IMR-90 (cell line): ENCODE results near the gene ITIH5. TPM values are rescaled to one million over a fixed set of nuclear protein-coding genes. Genes with fewer than 3 reads are reported as not detected.

Experiments used
- ATAC-seq: fragments of 200-7000 bp; cut with Tn5 transposase; 2 replicates; pipeline ENCODE4 v1.9.1; 2020; ENCODE audit warnings: low read depth, mild to moderate bottlenecking, moderate library complexity
- BruUV-seq: library from RNA; stranded (reverse); fragments of 400-500 nt; replicated peaks from 2 replicates; lab custom pipeline; 2021; lab: Mats Ljungman, UMichigan
- CTCF ChIA-PET: fragments of 300-600 bp; formaldehyde crosslinking; extraction: SDS; loops from one replicate; lab custom pipeline; 2021; ENCODE audit warnings: antibody characterized with exemption; lab: Yijun Ruan, JAX
- POLR2A ChIA-PET: fragments of 300-600 bp; sonication (Branson Sonifier 250); formaldehyde crosslinking; loops from one replicate; lab custom pipeline; 2022; ENCODE audit warnings: antibody characterized with exemption; ENCODE audit not compliant: unreplicated experiment; lab: Charles Lee
- DNase-seq: peaks from one replicate; pipeline ENCODE4 v3.0.0; 2013
- H2AFZ ChIP-seq: replicated peaks from 2 replicates; pipeline ENCODE3; 2013; ENCODE audit warnings: low read length, mild to moderate bottlenecking; ENCODE audit not compliant: poor library complexity
- H2AK5ac ChIP-seq: 2 replicates; pipeline ENCODE4 v1.6.1; 2013; ENCODE audit warnings: low read depth, low read length, inconsistent platforms
- H2AK9ac ChIP-seq: replicated peaks from 2 replicates; pipeline ENCODE3; 2013; ENCODE audit warnings: mild to moderate bottlenecking, low read depth, low read length, moderate library complexity; ENCODE audit not compliant: poor library complexity
- H2BK120ac ChIP-seq: 2 replicates; pipeline ENCODE4 v1.6.1; 2013; ENCODE audit warnings: low read depth, low read length, inconsistent platforms
- H2BK15ac ChIP-seq: 3 replicates; pipeline ENCODE4 v1.6.1; 2013; ENCODE audit warnings: low read depth, low read length, inconsistent platforms
- H2BK20ac ChIP-seq: 2 replicates; pipeline ENCODE4 v1.6.1; 2013; ENCODE audit warnings: low read depth, mild to moderate bottlenecking, inconsistent platforms, low read length, moderate library complexity
- H2BK5ac ChIP-seq: 2 replicates; pipeline ENCODE4 v1.6.1; 2013; ENCODE audit warnings: mild to moderate bottlenecking, low read depth, low read length, inconsistent platforms; ENCODE audit not compliant: poor library complexity, severe bottlenecking
- H3K14ac ChIP-seq: replicated peaks from 2 replicates; pipeline ENCODE4 v1.6.1; 2013; ENCODE audit warnings: low read depth, low read length, inconsistent platforms
- H3K18ac ChIP-seq: 2 replicates; pipeline ENCODE4 v1.6.1; 2013; ENCODE audit warnings: low read depth, low read length, control low read depth
- H3K23ac ChIP-seq: 2 replicates; pipeline ENCODE4 v1.6.1; 2013; ENCODE audit warnings: low read depth, low read length, inconsistent platforms
- H3K27ac ChIP-seq: 2 replicates; pipeline ENCODE4 v1.5.1; 2013; ENCODE audit warnings: mild to moderate bottlenecking, control low read depth, low read length; ENCODE audit not compliant: insufficient read depth
- H3K27me3 ChIP-seq: 2 replicates; pipeline ENCODE4 v1.6.1; 2013; ENCODE audit warnings: low read length; ENCODE audit not compliant: control insufficient read depth, insufficient read depth
- H3K36me3 ChIP-seq: 2 replicates; pipeline ENCODE4 v1.6.1; 2013; ENCODE audit warnings: low read length, mixed read lengths; ENCODE audit not compliant: control insufficient read depth, insufficient read depth
- H3K4ac ChIP-seq: 2 replicates; pipeline ENCODE4 v1.6.1; 2013; ENCODE audit warnings: low read depth, low read length, inconsistent platforms
- H3K4me1 ChIP-seq: 2 replicates; pipeline ENCODE4 v1.6.1; 2013; ENCODE audit warnings: low read length, mixed read lengths; ENCODE audit not compliant: control insufficient read depth, insufficient read depth
- H3K4me2 ChIP-seq: 2 replicates; pipeline ENCODE4 v1.6.1; 2013; ENCODE audit warnings: low read depth, mild to moderate bottlenecking, control low read depth, low read length, moderate library complexity
- H3K4me3 ChIP-seq: 2 replicates; pipeline ENCODE4 v1.5.1; 2013; ENCODE audit warnings: low read depth, mild to moderate bottlenecking, control low read depth, low read length, moderate library complexity; ENCODE audit not compliant: insufficient read depth
- H3K56ac ChIP-seq: 2 replicates; pipeline ENCODE4 v1.6.1; 2013; ENCODE audit warnings: low read length, inconsistent platforms; ENCODE audit not compliant: insufficient read depth; ENCODE audit errors: extremely low read depth
- H3K79me1 ChIP-seq, 2 experiments: 2 replicates each; pipeline ENCODE4 v1.6.1; 2013; ENCODE audit warnings: low read length in 2 of 2, inconsistent platforms in 1 of 2, low read depth in 1 of 2
- H3K9ac ChIP-seq: 2 replicates; pipeline ENCODE4 v1.6.1; 2013; ENCODE audit warnings: low read depth, low read length, control low read depth
- H3K9me1 ChIP-seq: 2 replicates; pipeline ENCODE4 v1.6.1; 2013; ENCODE audit warnings: low read length, inconsistent platforms; ENCODE audit not compliant: insufficient read depth
- H3K9me3 ChIP-seq: 2 replicates; pipeline ENCODE4 v1.6.1; 2013; ENCODE audit warnings: low read length; ENCODE audit not compliant: control insufficient read depth, insufficient read depth
- H4K20me1 ChIP-seq: 2 replicates; pipeline ENCODE4 v1.6.1; 2013; ENCODE audit warnings: low read length, inconsistent platforms; ENCODE audit not compliant: insufficient read depth
- H4K5ac ChIP-seq: 2 replicates; pipeline ENCODE4 v1.6.1; 2013; ENCODE audit warnings: mild to moderate bottlenecking, low read depth, low read length, control low read depth
- H4K8ac ChIP-seq, 2 experiments: 2 replicates each; pipeline ENCODE4 v1.6.1; 2013; ENCODE audit warnings: low read depth in 2 of 2, low read length in 2 of 2, control low read depth in 1 of 2, inconsistent platforms in 1 of 2
- H4K91ac ChIP-seq: 2 replicates; pipeline ENCODE4 v1.6.1; 2013; ENCODE audit warnings: low read depth, low read length, inconsistent platforms; ENCODE audit not compliant: insufficient read depth
- BHLHE40 ChIP-seq: fragments of 150-350 bp; IDR thresholded peaks from 2 replicates; pipeline ENCODE4 v1.6.1; 2016; ENCODE audit warnings: mild to moderate bottlenecking, low read depth, low read length
- CEBPB ChIP-seq: IDR thresholded peaks from 2 replicates; pipeline ENCODE4 v1.6.1; 2012; ENCODE audit warnings: low read depth, low read length, improper control_type of control experiment
- CHD1 ChIP-seq: IDR thresholded peaks from 2 replicates; pipeline ENCODE4 v1.6.1; 2012; ENCODE audit warnings: low read depth, low read length, improper control_type of control experiment
- CTCF ChIP-seq: conservative IDR thresholded peaks from 2 replicates; pipeline ENCODE4 v1.5.1; 2012; ENCODE audit warnings: mild to moderate bottlenecking, low read depth, low read length, improper control_type of control experiment
- ELK1 ChIP-seq: fragments of 150-350 bp; IDR thresholded peaks from 2 replicates; pipeline ENCODE4 v1.6.1; 2016; ENCODE audit warnings: low read depth, mild to moderate bottlenecking, low read length, moderate library complexity, borderline replicate concordance
- FOS ChIP-seq: fragments of 150-350 bp; IDR thresholded peaks from 2 replicates; pipeline ENCODE4 v1.6.1; 2016; ENCODE audit warnings: low read depth, low read length
- MAFK ChIP-seq: IDR thresholded peaks from 2 replicates; pipeline ENCODE4 v1.6.1; 2012; ENCODE audit warnings: low read depth, low read length, improper control_type of control experiment
- MAZ ChIP-seq: IDR thresholded peaks from 2 replicates; pipeline ENCODE4 v1.6.1; 2012; ENCODE audit warnings: low read depth, mild to moderate bottlenecking, low read length, improper control_type of control experiment, moderate library complexity, borderline replicate concordance
- MXI1 ChIP-seq: IDR thresholded peaks from 2 replicates; pipeline ENCODE4 v1.6.1; 2012; ENCODE audit warnings: low read depth, mild to moderate bottlenecking, low read length, moderate library complexity, borderline replicate concordance
- NFE2L2 ChIP-seq: fragments of 150-350 bp; IDR thresholded peaks from 2 replicates; pipeline ENCODE4 v1.6.1; 2016; ENCODE audit warnings: low read depth, mild to moderate bottlenecking, low read length
- POLR2A ChIP-seq: IDR thresholded peaks from 2 replicates; pipeline ENCODE4 v1.6.1; 2012; ENCODE audit warnings: mild to moderate bottlenecking, low read depth, low read length
- RAD21 ChIP-seq: IDR thresholded peaks from 2 replicates; pipeline ENCODE4 v1.6.1; 2012; ENCODE audit warnings: low read length, improper control_type of control experiment
- RCOR1 ChIP-seq: IDR thresholded peaks from 2 replicates; pipeline ENCODE4 v1.6.1; 2012; ENCODE audit warnings: mild to moderate bottlenecking, low read length, improper control_type of control experiment; ENCODE audit not compliant: insufficient replicate concordance
- RFX5 ChIP-seq: IDR thresholded peaks from 2 replicates; pipeline ENCODE4 v1.8.0; 2012; ENCODE audit warnings: low read depth, mild to moderate bottlenecking, low read length, moderate library complexity
- SMC3 ChIP-seq: fragments of 150-350 bp; IDR thresholded peaks from 2 replicates; pipeline ENCODE4 v1.6.1; 2016; ENCODE audit warnings: low read depth, mild to moderate bottlenecking, antibody characterized with exemption, low read length, moderate library complexity
- USF2 ChIP-seq: fragments of 150-350 bp; IDR thresholded peaks from 2 replicates; pipeline ENCODE4 v1.6.1; 2017; ENCODE audit warnings: mild to moderate bottlenecking, antibody characterized with exemption, low read length, low read depth
- WGBS, 2 experiments: methylation state at CpG; one replicate each; pipeline versions ENCODE4 v1.1.5 to v1.1.7; 2013; ENCODE audit warnings: missing lambda C conversion rate in 2 of 2; ENCODE audit not compliant: insufficient read length in 1 of 2; ENCODE audit errors: extremely low coverage in 2 of 2; 5-methylcytosine and 5-hydroxymethylcytosine counted together
- dilution Hi-C: fragments of 300-500 bp; cut with HindIII; formaldehyde crosslinking; loops from one replicate; pipeline ENCODE4 v1.14.3; 2018; ENCODE audit warnings: low sequenced_read_pairs; ENCODE audit not compliant: unreplicated experiment
- in situ Hi-C: fragments of 300-500 bp; cut with MboI; formaldehyde crosslinking; loops from 3 replicates; pipeline ENCODE4 v1.14.3; 2019; ENCODE audit warnings: low sequenced_read_pairs, inconsistent platforms, mixed read lengths
- intact Hi-C: fragments of 100-400 bp; cut with micrococcal nuclease; formaldehyde crosslinking; loops from 2 replicates; pipeline ENCODE4 v1.10.0; 2022
- polyA plus RNA-seq, 3 experiments: library from polyadenylated mRNA; depleted of rRNA; stranded (reverse); fragments of >200 nt; gene quantifications; 2 replicates each; pipeline ENCODE4 v1.2.3, GENCODE V29; 2012; ENCODE audit warnings: low replicate concordance in 1 of 3
- total RNA-seq: library from RNA; depleted of rRNA; stranded (reverse); fragments of >200 nt; gene quantifications from 2 replicates; pipeline ENCODE4 v1.2.3, GENCODE V29; 2012

Gene ITIH5
- total and polyA plus RNA-seq, 2 of the 4 experiments (the other 2 are of a cell fraction): under 0.01 to 0.07 TPM

- Histone ChIP-seq H3K18ac (no peak overlapping the region), H3K4me3 (no peak overlapping the region), H3K79me1 (no peaks in the 10 kb centered on the region), H3K27me3 (peaks cover 2% of the 10 kb centered on the region; the same call in 1 of the 2 replicates), H3K9me1 (no peaks in the 10 kb centered on the region), H2AFZ (no peak overlapping the region), H2BK5ac (no peak overlapping the region), H3K9me3 (no peaks in the 10 kb centered on the region), H3K9ac (no peak overlapping the region), H3K4me1 (no peaks in the 10 kb centered on the region), H2BK20ac (no peak overlapping the region), H3K36me3 (no peaks in the 10 kb centered on the region), H2AK5ac (no peak overlapping the region), H2BK15ac (no peak overlapping the region), H3K4me2 (no peak overlapping the region), H3K27ac (no peak overlapping the region), H4K91ac (no peak overlapping the region), H4K5ac (no peak overlapping the region), H2AK9ac (no peak overlapping the region), H3K56ac (no peak overlapping the region), H2BK120ac (no peak overlapping the region), H3K4ac (no peak overlapping the region), H4K20me1 (no peaks in the 10 kb centered on the region), H3K14ac (no peak overlapping the region), H3K23ac (no peak overlapping the region), H4K8ac (no peak overlapping the region)
- TF ChIP-seq SMC3 (no peak), USF2 (no peak), RAD21 (no peak), RFX5 (no peak), MAFK (no peak), MXI1 (no peak), ELK1 (no peak), POLR2A (no peak), CEBPB (no peak), CTCF (no peak), CHD1 (no peak), BHLHE40 (no peak), FOS (no peak), NFE2L2 (no peak), RCOR1 (no peak), MAZ (no peak)
- dilution Hi-C loops (no loop called here), in situ Hi-C loops (no loop called here), intact Hi-C loops (no loop called here)
- WGBS, 2 experiments: 49% methylated on average over 2 of the region's 7 CpGs; no CpG with 5 or more reads in 1 of the 2 experiments
- no TSS peak for BruUV-seq
- CTCF ChIA-PET: no interaction called here
- ATAC-seq (no peak), DNase-seq (no peak)
- POLR2A ChIA-PET: no interaction called here
Observed at GRCh38 chr10:7512487-7512886, 154.3 kb downstream of the ITIH5 start.
